Left lung (tissue), 14 donors: ENCODE data around the gene SMC3. TPM values are rescaled to one million over a fixed set of nuclear protein-coding genes. Genes with fewer than 3 reads are reported as not detected.

Experiments
- ATAC-seq: fragments of 200-7000 bp; cut with Tn5 transposase; one replicate; pipeline ENCODE4 v1.9.1; 2020; ENCODE audit warnings: moderate library complexity
- DNase-seq, 4 donors: peaks; one replicate each; pipeline ENCODE4 v3.0.0-alpha.2; 2013 to 2020
- H3K27ac ChIP-seq, 2 donors: fragments of 200-600 bp; sonication (generic) in 1 of 2; one replicate each; pipeline versions ENCODE4 v1.5.0 to v1.8.0; 2020 to 2021
- H3K27me3 ChIP-seq, 2 donors: fragments of 200-600 bp; sonication (generic) in 1 of 2; one replicate each; pipeline versions ENCODE4 v1.5.0 to v1.8.0; 2020 to 2021
- H3K36me3 ChIP-seq, 2 donors: fragments of 200-600 bp; sonication (generic) in 1 of 2; one replicate each; pipeline versions ENCODE4 v1.5.0 to v1.8.0; 2020 to 2021
- H3K4me1 ChIP-seq, 2 donors: fragments of 200-600 bp; one replicate each; pipeline ENCODE4 v1.8.0; 2021
- H3K4me3 ChIP-seq, 2 donors: fragments of 200-600 bp; sonication (generic) in 1 of 2; one replicate each; pipeline versions ENCODE4 v1.5.0 to v1.8.0; 2020 to 2021; ENCODE audit warnings: mild to moderate bottlenecking in 1 of 2
- H3K9me3 ChIP-seq, 2 donors: fragments of 200-600 bp; sonication (generic) in 1 of 2; one replicate each; pipeline versions ENCODE4 v1.5.0 to v1.8.0; 2020 to 2021
- intact Hi-C, 2 donors: fragments of 100-400 bp; cut with DNase I; formaldehyde crosslinking; loops; one replicate each; pipeline versions ENCODE4 v1.11.2 to v1.14.2; 2022
- long read RNA-seq, 12 donors: library from polyadenylated mRNA in 2 of 12; unstranded in 2 of 12; transcript quantifications; one replicate each; pipeline ENCODE4 v2.0.0 and lab custom pipeline, GENCODE V29; 2019 to 2026
- polyA plus RNA-seq, 6 donors: library from polyadenylated mRNA; unstranded; fragments of 120-200 nt; gene quantifications; one replicate each; pipeline ENCODE4 v1.2.1, GENCODE V29; 2013; ENCODE audit not compliant: insufficient read length in 6 of 6
- total RNA-seq, 2 donors: library from RNA; stranded (reverse); fragmentation: NEBNext Ultra II Directional; extraction: Animal tissue kit (Norgen Biotek cat#: 25700); gene quantifications; one replicate each; pipeline ENCODE4 v1.2.1, GENCODE V29; 2021
- TF ChIP-seq, protein P1 (sequence below), 2 donors: fragments of 200-600 bp; sonication (generic) in 1 of 2; IDR thresholded peaks; one replicate each; pipeline versions ENCODE4 v1.5.0 to v1.8.0; 2021; ENCODE audit warnings: antibody characterized with exemption in 2 of 2
- donor health status: DM: no; HTN: yes; CAD: no.
- donor health status: DM: no; HTN: no; CAD: no.

SMC3 gene
- 10 to 100 TPM; 26.6 to 33.5 TPM for total RNA-seq
- polyA plus RNA-seq: 10 to 100 TPM; 69.4 to 94.4 (median 85.0) TPM
- long read RNA-seq, donor 1, partial matches to known transcripts: 62 of 62 reads
- long read RNA-seq, donor 1, other reads (novel, unspliced or antisense): 0 of 62 reads
- long read RNA-seq, donor 2, full-length matches to known transcripts: 1 of 68 reads
- long read RNA-seq, donor 2, partial matches to known transcripts: 67 of 68 reads
- long read RNA-seq, donor 2, other reads (novel, unspliced or antisense): 0 of 68 reads
- long read RNA-seq, donor 3, full-length matches to known transcripts: 1 of 9 reads
- long read RNA-seq, donor 3, partial matches to known transcripts: 8 of 9 reads
- long read RNA-seq, donor 3, other reads (novel, unspliced or antisense): 0 of 9 reads
- long read RNA-seq, donor 4, partial matches to known transcripts: 24 of 25 reads
- long read RNA-seq, donor 4, other reads (novel, unspliced or antisense): 1 of 25 reads
- long read RNA-seq, donor 5, full-length matches to known transcripts: 1 of 9 reads
- long read RNA-seq, donor 5, partial matches to known transcripts: 8 of 9 reads
- long read RNA-seq, donor 5, other reads (novel, unspliced or antisense): 0 of 9 reads
- long read RNA-seq, donor 6, partial matches to known transcripts: 22 of 22 reads
- long read RNA-seq, donor 6, other reads (novel, unspliced or antisense): 0 of 22 reads
- long read RNA-seq, donor 7, full-length matches to known transcripts: 1 of 1 reads
- long read RNA-seq, donor 7, partial matches to known transcripts: 0 of 1 reads
- long read RNA-seq, donor 7, other reads (novel, unspliced or antisense): 0 of 1 reads
- long read RNA-seq, donor 8, full-length matches to known transcripts: 2 of 26 reads
- long read RNA-seq, donor 8, partial matches to known transcripts: 24 of 26 reads
- long read RNA-seq, donor 8, other reads (novel, unspliced or antisense): 0 of 26 reads
- long read RNA-seq, donor 9: 0 reads
- long read RNA-seq, donor 10, partial matches to known transcripts: 13 of 16 reads
- long read RNA-seq, donor 10, other reads (novel, unspliced or antisense): 3 of 16 reads
- long read RNA-seq, donor 11, partial matches to known transcripts: 38 of 38 reads
- long read RNA-seq, donor 11, other reads (novel, unspliced or antisense): 0 of 38 reads
- long read RNA-seq, donor 12, full-length matches to known transcripts: 1 of 26 reads
- long read RNA-seq, donor 12, partial matches to known transcripts: 25 of 26 reads
- long read RNA-seq, donor 12, other reads (novel, unspliced or antisense): 0 of 26 reads

DNA sequence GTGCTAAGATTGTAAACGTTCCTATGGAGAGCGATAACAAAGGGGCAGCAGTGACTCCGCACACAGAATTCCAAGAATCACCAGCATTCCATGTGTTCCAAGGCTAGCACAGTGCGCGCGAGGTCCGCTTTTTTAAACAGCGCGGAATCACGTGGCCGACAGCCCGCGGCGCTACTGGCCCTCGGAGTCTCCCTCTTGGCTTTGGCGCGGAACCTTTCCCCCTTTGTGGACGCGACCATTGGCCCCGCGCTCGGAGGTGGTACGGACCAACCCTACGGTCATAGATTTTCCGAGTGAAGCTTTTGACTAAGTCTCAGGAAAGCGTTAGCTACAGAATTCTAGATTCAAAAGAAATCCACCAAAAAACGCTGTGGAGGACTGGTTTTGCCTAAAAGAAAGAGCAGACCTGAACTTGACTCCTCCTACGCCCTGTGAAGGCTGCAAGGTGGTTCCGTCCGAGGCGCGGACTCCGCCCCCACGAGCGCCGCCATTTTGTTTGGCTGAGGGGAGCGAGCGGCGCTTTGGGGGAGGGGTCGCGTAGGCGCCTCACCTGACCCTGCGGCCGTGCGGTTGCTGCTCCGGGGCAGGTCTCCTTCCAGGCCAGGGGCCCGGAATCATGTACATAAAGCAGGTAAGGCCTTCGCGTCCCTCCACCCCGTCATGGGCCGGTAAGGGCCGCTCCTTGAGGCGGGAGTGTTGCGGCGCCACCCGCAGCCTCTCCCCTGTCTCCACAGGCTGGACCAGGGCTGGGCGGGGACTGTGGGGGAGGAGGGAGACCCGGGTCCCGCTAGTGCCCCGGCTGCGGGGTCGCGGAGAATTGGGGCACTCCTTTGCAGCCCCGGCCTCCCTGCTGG lies at the start of gene SMC3:
TSS of gene SMC3 (plus strand) at position 495 of the 854 bp plus-strand sequence. CDS start at position 617, 122 bp downstream.
- Histone ChIP-seq H3K9me3 (no peaks in the 10 kb centered on the region), H3K36me3 (no peaks in the 10 kb centered on the region), H3K27ac (peak within 1 kb of the TSS; percentile 84 to 90), H3K27me3 (no peaks in the 10 kb centered on the region), H3K4me3 (peak within 1 kb of the TSS; percentile 92 to 100), H3K4me1 (peaks cover 4 to 47% of the 10 kb centered on the region in 2 donors)
- TF ChIP-seq, protein P1, sequence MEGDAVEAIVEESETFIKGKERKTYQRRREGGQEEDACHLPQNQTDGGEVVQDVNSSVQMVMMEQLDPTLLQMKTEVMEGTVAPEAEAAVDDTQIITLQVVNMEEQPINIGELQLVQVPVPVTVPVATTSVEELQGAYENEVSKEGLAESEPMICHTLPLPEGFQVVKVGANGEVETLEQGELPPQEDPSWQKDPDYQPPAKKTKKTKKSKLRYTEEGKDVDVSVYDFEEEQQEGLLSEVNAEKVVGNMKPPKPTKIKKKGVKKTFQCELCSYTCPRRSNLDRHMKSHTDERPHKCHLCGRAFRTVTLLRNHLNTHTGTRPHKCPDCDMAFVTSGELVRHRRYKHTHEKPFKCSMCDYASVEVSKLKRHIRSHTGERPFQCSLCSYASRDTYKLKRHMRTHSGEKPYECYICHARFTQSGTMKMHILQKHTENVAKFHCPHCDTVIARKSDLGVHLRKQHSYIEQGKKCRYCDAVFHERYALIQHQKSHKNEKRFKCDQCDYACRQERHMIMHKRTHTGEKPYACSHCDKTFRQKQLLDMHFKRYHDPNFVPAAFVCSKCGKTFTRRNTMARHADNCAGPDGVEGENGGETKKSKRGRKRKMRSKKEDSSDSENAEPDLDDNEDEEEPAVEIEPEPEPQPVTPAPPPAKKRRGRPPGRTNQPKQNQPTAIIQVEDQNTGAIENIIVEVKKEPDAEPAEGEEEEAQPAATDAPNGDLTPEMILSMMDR (IDR thresholded peaks at IDR 0.05): no peak
- DNase-seq (peak; percentile 92 to 97 (median 96)), ATAC-seq (peak; percentile 97)
- intact Hi-C loops: no loop called here

- TF ChIP-seq, protein P1 (IDR thresholded peaks at IDR 0.05): no peak
- intact Hi-C loops: no loop called here
Measured at GRCh38 chr10:110522365-110522988, 45.0 kb upstream of the SMC3 start.

GRCh38 chr10:110523736-110524135 lies 43.8 kb upstream of the SMC3 start:
- TF ChIP-seq, protein P1 (IDR thresholded peaks at IDR 0.05): no peak
- H3K36me3 ChIP-seq: no peaks in the 10 kb centered on the region
- intact Hi-C loops: no loop called here
- no peak for ATAC-seq
- no peak overlapping the region for H3K27ac ChIP-seq
- no peak for DNase-seq
- no peak overlapping the region for H3K4me3 ChIP-seq
- H3K4me1 ChIP-seq: no peaks in the 10 kb centered on the region
- H3K27me3 ChIP-seq: no peaks in the 10 kb centered on the region
- no peaks in the 10 kb centered on the region for H3K9me3 ChIP-seq

More at GRCh38 chr10:110522365-110522988, 45.0 kb upstream of the SMC3 start:
- DNase-seq (no peak), ATAC-seq (no peak)
- Histone ChIP-seq H3K9me3 (no peaks in the 10 kb centered on the region), H3K4me1 (no peaks in the 10 kb centered on the region), H3K4me3 (no peak overlapping the region), H3K36me3 (no peaks in the 10 kb centered on the region), H3K27me3 (no peaks in the 10 kb centered on the region), H3K27ac (no peak overlapping the region)

DNA sequence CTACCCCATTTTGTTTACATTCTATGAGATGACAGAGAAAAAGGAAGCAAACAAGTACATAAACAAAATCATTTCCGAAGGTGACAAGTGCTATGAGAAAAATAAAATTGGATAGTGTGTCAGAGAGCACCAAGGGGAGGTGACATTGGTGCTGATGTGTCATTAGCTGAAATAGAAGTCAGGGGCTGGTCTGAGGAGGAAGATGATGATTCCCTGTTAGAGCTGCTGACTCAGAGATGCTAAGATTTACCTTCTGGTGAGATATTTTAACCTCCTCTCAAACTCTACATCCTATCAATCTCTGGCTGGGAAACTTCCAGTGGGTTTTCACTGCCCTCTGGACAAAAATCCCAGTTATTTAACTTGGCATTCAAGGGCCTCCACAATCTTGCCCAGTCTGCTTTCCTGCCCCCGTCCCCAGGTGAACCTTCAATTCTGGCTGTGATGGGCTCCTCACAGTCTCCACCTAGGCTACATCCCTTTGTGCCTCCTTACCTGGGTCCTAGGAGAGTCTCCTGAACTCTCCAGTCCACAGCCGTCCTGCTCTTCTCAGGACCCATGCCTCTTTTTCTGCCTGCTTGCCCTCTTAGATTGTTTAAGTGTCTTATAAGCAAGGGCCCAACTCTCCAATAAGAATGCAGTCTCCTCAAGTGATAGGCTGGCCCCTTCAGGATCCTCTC lies 43.2 kb upstream of the SMC3 start:
- Histone ChIP-seq H3K9me3 (no peaks in the 10 kb centered on the region), H3K36me3 (no peaks in the 10 kb centered on the region), H3K4me1 (no peaks in the 10 kb centered on the region), H3K27ac (no peak overlapping the region), H3K27me3 (no peaks in the 10 kb centered on the region), H3K4me3 (no peak overlapping the region)
- TF ChIP-seq, protein P1 (IDR thresholded peaks at IDR 0.05): no peak
- ATAC-seq (no peak), DNase-seq (no peak)
- intact Hi-C loops: no loop called here
